ENCODE results near the gene TMEM52.

GRCh38 chr1:1967151-1967550, 48.1 kb upstream of the TMEM52 start:
- TF ChIP-seq, protein P1, sequence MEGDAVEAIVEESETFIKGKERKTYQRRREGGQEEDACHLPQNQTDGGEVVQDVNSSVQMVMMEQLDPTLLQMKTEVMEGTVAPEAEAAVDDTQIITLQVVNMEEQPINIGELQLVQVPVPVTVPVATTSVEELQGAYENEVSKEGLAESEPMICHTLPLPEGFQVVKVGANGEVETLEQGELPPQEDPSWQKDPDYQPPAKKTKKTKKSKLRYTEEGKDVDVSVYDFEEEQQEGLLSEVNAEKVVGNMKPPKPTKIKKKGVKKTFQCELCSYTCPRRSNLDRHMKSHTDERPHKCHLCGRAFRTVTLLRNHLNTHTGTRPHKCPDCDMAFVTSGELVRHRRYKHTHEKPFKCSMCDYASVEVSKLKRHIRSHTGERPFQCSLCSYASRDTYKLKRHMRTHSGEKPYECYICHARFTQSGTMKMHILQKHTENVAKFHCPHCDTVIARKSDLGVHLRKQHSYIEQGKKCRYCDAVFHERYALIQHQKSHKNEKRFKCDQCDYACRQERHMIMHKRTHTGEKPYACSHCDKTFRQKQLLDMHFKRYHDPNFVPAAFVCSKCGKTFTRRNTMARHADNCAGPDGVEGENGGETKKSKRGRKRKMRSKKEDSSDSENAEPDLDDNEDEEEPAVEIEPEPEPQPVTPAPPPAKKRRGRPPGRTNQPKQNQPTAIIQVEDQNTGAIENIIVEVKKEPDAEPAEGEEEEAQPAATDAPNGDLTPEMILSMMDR (IDR thresholded peaks at IDR 0.05; ENCODE audit: low read length): no peak
- TF ChIP-seq EZH2 (optimal IDR thresholded peaks at IDR 0.05; ENCODE audit: low read depth, low read length) (no peak), EZH2phosphoT487 (IDR thresholded peaks at IDR 0.05; ENCODE audit: low read length) (no peak)
